K562 (cell line): ENCODE measurements around the gene ARHGAP9. TPM values are rescaled to one million over a fixed set of nuclear protein-coding genes. Genes with fewer than 3 reads are reported as not detected.

Experiments used
- CEBPG ChIP-seq, 3 experiments: fragments of 200-800 bp in 1 of 3; sonication (Bioruptor generic) in 1 of 3; sonication (generic) in 1 of 3; formaldehyde crosslinking in 1 of 3; IDR thresholded peaks in 2 of 3; conservative IDR thresholded peaks in 1 of 3; 2 replicates each; pipeline versions ENCODE4 v1.6.1 to v1.8.0; 2016 to 2022; ENCODE audit warnings: missing compliant biosample characterization in 2 of 3, missing genetic modification characterization in 2 of 3, mild to moderate bottlenecking in 1 of 3, missing genetic modification reagents in 1 of 3
- CHD2 ChIP-seq: IDR thresholded peaks from 2 replicates; pipeline ENCODE4 v1.6.1; 2011; ENCODE audit warnings: low read depth, low read length
- CHD4 ChIP-seq: fragments of 200-600 bp; sonication (generic); IDR thresholded peaks from 3 replicates; pipeline ENCODE4 v1.6.1; 2012; ENCODE audit warnings: low read depth, mild to moderate bottlenecking, mixed read lengths, low read length, inconsistent platforms; ENCODE audit not compliant: insufficient read depth, insufficient replicate concordance, poor library complexity, severe bottlenecking
- FOXM1 ChIP-seq, 2 experiments: fragments of 450-650 bp in 1 of 2; sonication (generic) in 1 of 2; formaldehyde crosslinking in 1 of 2; IDR thresholded peaks; 2 replicates each; pipeline versions ENCODE4 v1.6.1 to v1.9.0; 2017 to 2022; ENCODE audit warnings: low read depth in 2 of 2, mild to moderate bottlenecking in 2 of 2, missing genetic modification reagents in 1 of 2, moderate library complexity in 1 of 2
- HEY1 ChIP-seq: fragments of 250-450 bp; sonication (Bioruptor Pico); IDR thresholded peaks from 2 replicates; pipeline ENCODE4 v1.5.0; 2020; ENCODE audit warnings: mild to moderate bottlenecking, moderate library complexity, borderline replicate concordance
- NFRKB ChIP-seq: fragments of 450-650 bp; IDR thresholded peaks from 2 replicates; pipeline ENCODE4 v1.6.1; 2016; ENCODE audit warnings: low read depth
- POLR2AphosphoS5 ChIP-seq: IDR thresholded peaks from 2 replicates; pipeline ENCODE4 v1.6.1; 2011; ENCODE audit warnings: mild to moderate bottlenecking, low read depth, low read length, moderate library complexity; ENCODE audit not compliant: control insufficient read depth, insufficient read depth
- POLR2H ChIP-seq: IDR thresholded peaks from 2 replicates; pipeline ENCODE4 v1.6.1; 2016; ENCODE audit warnings: missing genetic modification characterization, low read depth, mild to moderate bottlenecking, control low read depth, missing compliant biosample characterization, moderate library complexity
- POU5F1 ChIP-seq: fragments of 150-350 bp; IDR thresholded peaks from 2 replicates; pipeline ENCODE4 v1.6.1; 2014; ENCODE audit warnings: borderline replicate concordance, low read length, low read depth, mild to moderate bottlenecking; ENCODE audit not compliant: partially characterized antibody
- PTBP1 ChIP-seq: fragments of 200-400 bp; formaldehyde crosslinking; IDR thresholded peaks from 2 replicates; pipeline ENCODE4 v1.6.1; 2017; ENCODE audit warnings: low read depth, low read length
- RFX1 ChIP-seq: fragments of 450-650 bp; IDR thresholded peaks from 2 replicates; pipeline ENCODE4 v1.6.1; 2016; ENCODE audit warnings: mild to moderate bottlenecking, moderate library complexity
- RNF2 ChIP-seq: sonication (generic); IDR thresholded peaks from 2 replicates; pipeline ENCODE4 v1.6.1; 2016
- U2AF2 ChIP-seq: fragments of 200-400 bp; formaldehyde crosslinking; optimal IDR thresholded peaks from 2 replicates; pipeline ENCODE3; 2017; ENCODE audit warnings: low read depth, mild to moderate bottlenecking, low read length
- ZBTB8A ChIP-seq: fragments of 450-650 bp; IDR thresholded peaks from 2 replicates; pipeline ENCODE4 v1.6.1; 2018; ENCODE audit warnings: mild to moderate bottlenecking, moderate library complexity; ENCODE audit not compliant: partially characterized antibody
- ZNF436 ChIP-seq: fragments of 250-450, 450-650 bp; sonication (Bioruptor Pico); formaldehyde crosslinking; IDR thresholded peaks from 2 replicates; pipeline ENCODE4 v1.7.0; 2020; ENCODE audit warnings: mild to moderate bottlenecking
- ZNF57 ChIP-seq: fragments of 450-650 bp; formaldehyde crosslinking; IDR thresholded peaks from 2 replicates; pipeline ENCODE4 v1.4.0; 2020; ENCODE audit warnings: mild to moderate bottlenecking, moderate library complexity
- ZNF668 ChIP-seq: fragments of 250-450 bp; sonication (Bioruptor Pico); IDR thresholded peaks from 2 replicates; pipeline ENCODE4 v1.8.0; 2022; ENCODE audit warnings: mild to moderate bottlenecking, inconsistent platforms
- polyA plus RNA-seq, 8 experiments: library from polyadenylated mRNA; depleted of rRNA in 4 of 8; stranded (reverse) in 5 of 8; unstranded in 3 of 8; fragments of >200 nt; fragmentation: Nextera tagmentation in 2 of 8; fragmentation: Illumina TruSeq in 1 of 8; extraction: Ambion mirVana in 2 of 8; extraction: Trizol in 1 of 8; gene quantifications; 2 replicates each; pipeline versions ENCODE4 v1.2.1 to v1.2.3, GENCODE V29; 2011 to 2014; ENCODE audit warnings: inconsistent platforms in 1 of 8, missing spikeins in 1 of 8
- total RNA-seq, 7 experiments: library from RNA; depleted of rRNA in 6 of 7; stranded (reverse); fragments of >200 nt in 6 of 7; fragmentation: Illumina TruSeq in 2 of 7; extraction: Trizol in 2 of 7; gene quantifications; 2 replicates each; pipeline versions ENCODE4 v1.2.1 to v1.2.3, GENCODE V29; 2011 to 2021; ENCODE audit warnings: low replicate concordance in 1 of 7
- TF ChIP-seq, protein P1 (sequence below): sonication (generic); formaldehyde crosslinking; IDR thresholded peaks from 2 replicates; pipeline ENCODE4 v1.8.1; 2022; ENCODE audit warnings: missing genetic modification reagents
- TF ChIP-seq, protein P2 (sequence below): fragments of 450-650 bp; conservative IDR thresholded peaks from 2 replicates; pipeline ENCODE4 v1.6.1; 2016; ENCODE audit warnings: missing genetic modification characterization, low read depth, mild to moderate bottlenecking, control low read depth, missing compliant biosample characterization
- TF ChIP-seq, protein P3 (sequence below): fragments of 250-450 bp; sonication (Bioruptor Pico); IDR thresholded peaks from 2 replicates; pipeline ENCODE4 v1.5.0; 2021
- TF ChIP-seq, protein P4 (sequence below): fragments of 450-650 bp; IDR thresholded peaks from 2 replicates; pipeline ENCODE4 v1.6.1; 2017; ENCODE audit warnings: antibody characterized with exemption

The ARHGAP9 gene
- total and polyA plus RNA-seq, 9 of the 15 experiments (the other 6 are each of a cell fraction or from before 2014, with no cell fraction given): 1.5 to 10.2 (median 5.1) TPM

DNA sequence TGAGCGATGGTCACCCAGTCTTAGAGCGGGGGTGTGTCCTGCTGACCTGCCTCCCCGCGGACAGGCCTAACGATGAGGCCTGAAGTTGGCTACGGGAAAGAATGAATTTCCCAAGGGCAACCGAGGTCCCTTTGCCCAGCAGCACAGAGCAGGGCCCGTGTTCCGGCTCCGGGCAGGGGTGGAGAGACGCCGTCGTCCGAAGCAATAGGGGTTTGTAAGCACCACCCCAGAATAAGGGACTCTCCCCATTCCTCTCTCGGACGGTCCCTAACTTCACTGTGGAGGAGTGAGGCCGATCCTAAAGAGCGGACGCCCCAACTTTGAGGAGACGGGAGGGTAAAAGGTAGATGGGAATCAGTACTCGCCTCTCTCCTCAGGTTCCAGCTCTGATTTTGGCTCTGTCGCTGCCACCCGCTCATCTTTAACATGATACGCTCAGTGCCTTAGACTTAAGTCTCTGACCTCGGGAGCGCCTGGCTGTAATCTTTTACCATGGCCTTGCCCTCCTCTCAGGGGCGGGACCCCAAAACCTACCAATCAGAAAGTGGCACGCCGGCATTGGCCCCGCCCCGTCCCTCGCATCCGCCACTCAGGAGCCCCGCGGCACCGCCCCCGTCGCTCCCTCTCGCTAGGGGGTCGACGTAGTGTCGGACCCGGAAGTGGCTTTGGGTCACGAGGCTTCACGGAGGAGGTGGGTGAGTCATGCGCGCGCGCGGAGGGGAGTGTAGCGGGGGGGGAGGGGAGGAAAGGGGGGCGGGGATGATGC lies 40.6 kb upstream of the ARHGAP9 start, which contains the start of gene DDIT3 (continued):
- no peak for TF ChIP-seq PTBP1
- TF ChIP-seq POLR2AphosphoS5: peak; percentile 99
- TF ChIP-seq CEBPG (CRISPR knock-in tag; IDR thresholded peaks at IDR 0.05): no peak
- peak in 1 of 2 experiments; percentile 100; a peak in 2 of 4 replicates for TF ChIP-seq CEBPG (tag; conservative IDR thresholded peaks at IDR 0.05 in 1 of 2, IDR thresholded peaks at IDR 0.05 in 1 of 2)
- TF ChIP-seq CHD4: no peak
- no peak for TF ChIP-seq POU5F1
- TF ChIP-seq, protein P1, sequence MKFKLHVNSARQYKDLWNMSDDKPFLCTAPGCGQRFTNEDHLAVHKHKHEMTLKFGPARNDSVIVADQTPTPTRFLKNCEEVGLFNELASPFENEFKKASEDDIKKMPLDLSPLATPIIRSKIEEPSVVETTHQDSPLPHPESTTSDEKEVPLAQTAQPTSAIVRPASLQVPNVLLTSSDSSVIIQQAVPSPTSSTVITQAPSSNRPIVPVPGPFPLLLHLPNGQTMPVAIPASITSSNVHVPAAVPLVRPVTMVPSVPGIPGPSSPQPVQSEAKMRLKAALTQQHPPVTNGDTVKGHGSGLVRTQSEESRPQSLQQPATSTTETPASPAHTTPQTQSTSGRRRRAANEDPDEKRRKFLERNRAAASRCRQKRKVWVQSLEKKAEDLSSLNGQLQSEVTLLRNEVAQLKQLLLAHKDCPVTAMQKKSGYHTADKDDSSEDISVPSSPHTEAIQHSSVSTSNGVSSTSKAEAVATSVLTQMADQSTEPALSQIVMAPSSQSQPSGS: no peak
- peak; percentile 53; the same call in 1 of the 2 replicates for TF ChIP-seq NFRKB
- peak; percentile 63 for TF ChIP-seq CHD2
- TF ChIP-seq HEY1 (CRISPR knock-in tag): 0 out of 2 replicates have a peak, but pooled peaks have one; percentile 84
- TF ChIP-seq, protein P2, sequence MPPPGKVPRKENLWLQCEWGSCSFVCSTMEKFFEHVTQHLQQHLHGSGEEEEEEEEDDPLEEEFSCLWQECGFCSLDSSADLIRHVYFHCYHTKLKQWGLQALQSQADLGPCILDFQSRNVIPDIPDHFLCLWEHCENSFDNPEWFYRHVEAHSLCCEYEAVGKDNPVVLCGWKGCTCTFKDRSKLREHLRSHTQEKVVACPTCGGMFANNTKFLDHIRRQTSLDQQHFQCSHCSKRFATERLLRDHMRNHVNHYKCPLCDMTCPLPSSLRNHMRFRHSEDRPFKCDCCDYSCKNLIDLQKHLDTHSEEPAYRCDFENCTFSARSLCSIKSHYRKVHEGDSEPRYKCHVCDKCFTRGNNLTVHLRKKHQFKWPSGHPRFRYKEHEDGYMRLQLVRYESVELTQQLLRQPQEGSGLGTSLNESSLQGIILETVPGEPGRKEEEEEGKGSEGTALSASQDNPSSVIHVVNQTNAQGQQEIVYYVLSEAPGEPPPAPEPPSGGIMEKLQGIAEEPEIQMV (tag): no peak
- no peak for TF ChIP-seq U2AF2
- TF ChIP-seq, protein P3, sequence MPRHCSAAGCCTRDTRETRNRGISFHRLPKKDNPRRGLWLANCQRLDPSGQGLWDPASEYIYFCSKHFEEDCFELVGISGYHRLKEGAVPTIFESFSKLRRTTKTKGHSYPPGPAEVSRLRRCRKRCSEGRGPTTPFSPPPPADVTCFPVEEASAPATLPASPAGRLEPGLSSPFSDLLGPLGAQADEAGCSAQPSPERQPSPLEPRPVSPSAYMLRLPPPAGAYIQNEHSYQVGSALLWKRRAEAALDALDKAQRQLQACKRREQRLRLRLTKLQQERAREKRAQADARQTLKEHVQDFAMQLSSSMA (CRISPR knock-in tag): peak; percentile 76; the same call in 1 of the 2 replicates
- TF ChIP-seq, protein P4, sequence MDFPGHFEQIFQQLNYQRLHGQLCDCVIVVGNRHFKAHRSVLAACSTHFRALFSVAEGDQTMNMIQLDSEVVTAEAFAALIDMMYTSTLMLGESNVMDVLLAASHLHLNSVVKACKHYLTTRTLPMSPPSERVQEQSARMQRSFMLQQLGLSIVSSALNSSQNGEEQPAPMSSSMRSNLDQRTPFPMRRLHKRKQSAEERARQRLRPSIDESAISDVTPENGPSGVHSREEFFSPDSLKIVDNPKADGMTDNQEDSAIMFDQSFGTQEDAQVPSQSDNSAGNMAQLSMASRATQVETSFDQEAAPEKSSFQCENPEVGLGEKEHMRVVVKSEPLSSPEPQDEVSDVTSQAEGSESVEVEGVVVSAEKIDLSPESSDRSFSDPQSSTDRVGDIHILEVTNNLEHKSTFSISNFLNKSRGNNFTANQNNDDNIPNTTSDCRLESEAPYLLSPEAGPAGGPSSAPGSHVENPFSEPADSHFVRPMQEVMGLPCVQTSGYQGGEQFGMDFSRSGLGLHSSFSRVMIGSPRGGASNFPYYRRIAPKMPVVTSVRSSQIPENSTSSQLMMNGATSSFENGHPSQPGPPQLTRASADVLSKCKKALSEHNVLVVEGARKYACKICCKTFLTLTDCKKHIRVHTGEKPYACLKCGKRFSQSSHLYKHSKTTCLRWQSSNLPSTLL: no peak
- TF ChIP-seq RFX1: no peak
- TF ChIP-seq POLR2H (tag): peak; percentile 99
- TF ChIP-seq ZNF57: no peak
- 0 out of 2 replicates have a peak, but pooled peaks have one; percentile 62 for TF ChIP-seq ZNF436
- 0 out of 2 replicates have a peak, but pooled peaks have one; percentile 26 for TF ChIP-seq ZNF668 (CRISPR knock-in tag)
- no peak for TF ChIP-seq FOXM1 (IDR thresholded peaks at IDR 0.05; ENCODE audit: low read depth)
- no peak for TF ChIP-seq FOXM1 (CRISPR knock-in tag; IDR thresholded peaks at IDR 0.05; ENCODE audit: low read depth)
- no peak for TF ChIP-seq RNF2
- no peak for TF ChIP-seq ZBTB8A
